SK-N-SH treated with all-trans-retinoic acid at 6 μM for 48 hours (cell line): ENCODE data around the gene LYRM7.

Experiments
- ATAC-seq: fragments of 200-7000 bp; cut with Tn5 transposase; 3 replicates; pipeline ENCODE4 v1.9.1; 2020; ENCODE audit warnings: mild to moderate bottlenecking, moderate library complexity
- ARNTL ChIP-seq: fragments of 450-650 bp; formaldehyde crosslinking; IDR thresholded peaks from 2 replicates; pipeline ENCODE4 v1.5.0; 2020; ENCODE audit warnings: low read depth, mild to moderate bottlenecking, moderate library complexity, borderline replicate concordance
- BACH2 ChIP-seq: fragments of 250-450 bp; sonication (Bioruptor Pico); IDR thresholded peaks from 2 replicates; pipeline ENCODE4 v1.9.0; 2021; ENCODE audit warnings: mild to moderate bottlenecking, borderline replicate concordance
- CSDC2 ChIP-seq: fragments of 250-450 bp; sonication (Bioruptor Pico); IDR thresholded peaks from 2 replicates; pipeline ENCODE4 v1.5.0; 2020; ENCODE audit warnings: mild to moderate bottlenecking, moderate library complexity
- CSRNP3 ChIP-seq: fragments of 250-450 bp; sonication (Bioruptor Pico); IDR thresholded peaks from 2 replicates; pipeline ENCODE4 v1.5.1; 2021; ENCODE audit warnings: mild to moderate bottlenecking, moderate library complexity
- ESRRG ChIP-seq: fragments of 250-450 bp; sonication (Bioruptor Pico); IDR thresholded peaks from 2 replicates; pipeline ENCODE4 v1.6.1; 2021; ENCODE audit warnings: mild to moderate bottlenecking
- ISL1 ChIP-seq: fragments of 250-450 bp; sonication (Bioruptor Pico); IDR thresholded peaks from 2 replicates; pipeline ENCODE4 v2.1.2; 2022; ENCODE audit warnings: mild to moderate bottlenecking, moderate library complexity
- OSR1 ChIP-seq: fragments of 250-450 bp; sonication (Bioruptor Pico); IDR thresholded peaks from 2 replicates; pipeline ENCODE4 v1.8.0; 2022; ENCODE audit warnings: moderate library complexity, mild to moderate bottlenecking, inconsistent platforms
- PATZ1 ChIP-seq: fragments of 250-450 bp; sonication (Bioruptor Pico); IDR thresholded peaks from 2 replicates; pipeline ENCODE4 v1.8.0; 2020; ENCODE audit warnings: mild to moderate bottlenecking, moderate library complexity, borderline replicate concordance
- POU6F1 ChIP-seq: fragments of 250-450 bp; sonication (Bioruptor Pico); IDR thresholded peaks from 2 replicates; pipeline ENCODE4 v1.8.0; 2021; ENCODE audit warnings: low read depth, mild to moderate bottlenecking, moderate library complexity, borderline replicate concordance
- PPARA ChIP-seq: fragments of 250-450 bp; sonication (Bioruptor Pico); IDR thresholded peaks from 2 replicates; pipeline ENCODE4 v1.5.0; 2020; ENCODE audit warnings: mild to moderate bottlenecking, borderline replicate concordance
- RARB ChIP-seq: fragments of 250-450 bp; sonication (Bioruptor Pico); IDR thresholded peaks from 2 replicates; pipeline ENCODE4 v1.8.0; 2021; ENCODE audit warnings: mild to moderate bottlenecking, moderate library complexity
- SNAI2 ChIP-seq: fragments of 250-450 bp; sonication (Bioruptor Pico); IDR thresholded peaks from 2 replicates; pipeline ENCODE4 v1.5.0; 2020; ENCODE audit warnings: mild to moderate bottlenecking, moderate library complexity
- TCF4 ChIP-seq: fragments of 250-450 bp; sonication (Bioruptor Pico); IDR thresholded peaks from 2 replicates; pipeline ENCODE4 v1.8.0; 2021; ENCODE audit warnings: mild to moderate bottlenecking, moderate library complexity, borderline replicate concordance
- TOX ChIP-seq: fragments of 250-450 bp; sonication (Bioruptor Pico); IDR thresholded peaks from 2 replicates; pipeline ENCODE4 v1.8.0; 2021; ENCODE audit warnings: mild to moderate bottlenecking, moderate library complexity, borderline replicate concordance
- ZC3H10 ChIP-seq: fragments of 250-450 bp; sonication (Bioruptor Pico); IDR thresholded peaks from 2 replicates; pipeline ENCODE4 v1.5.1; 2021; ENCODE audit warnings: mild to moderate bottlenecking, moderate library complexity
- ZFP3 ChIP-seq: fragments of 250-450 bp; sonication (Bioruptor Pico); IDR thresholded peaks from 2 replicates; pipeline ENCODE4 v1.5.0; 2020; ENCODE audit warnings: mild to moderate bottlenecking, moderate library complexity
- ZFP30 ChIP-seq: fragments of 450-650 bp; formaldehyde crosslinking; IDR thresholded peaks from 2 replicates; pipeline ENCODE4 v1.5.0; 2022; ENCODE audit warnings: mild to moderate bottlenecking, moderate library complexity
- ZNF565 ChIP-seq: fragments of 450-650 bp; formaldehyde crosslinking; conservative IDR thresholded peaks from 2 replicates; pipeline ENCODE4 v1.5.0; 2020; ENCODE audit warnings: low read depth, mild to moderate bottlenecking, moderate library complexity
- ZNF70 ChIP-seq: fragments of 450-650 bp; formaldehyde crosslinking; IDR thresholded peaks from 2 replicates; pipeline ENCODE4 v1.5.0; 2020; ENCODE audit warnings: mild to moderate bottlenecking, moderate library complexity
- ZNF8 ChIP-seq: fragments of 450-650 bp; formaldehyde crosslinking; IDR thresholded peaks from 2 replicates; pipeline ENCODE4 v1.5.0; 2020; ENCODE audit warnings: mild to moderate bottlenecking, moderate library complexity
- TF ChIP-seq, protein P1 (sequence below): fragments of 250-450 bp; sonication (Bioruptor Pico); IDR thresholded peaks from 2 replicates; pipeline ENCODE4 v1.5.0; 2020; ENCODE audit warnings: mild to moderate bottlenecking, moderate library complexity
- TF ChIP-seq, protein P2 (sequence below): fragments of 250-450 bp; sonication (Bioruptor Pico); IDR thresholded peaks from 2 replicates; pipeline ENCODE4 v1.5.1; 2020; ENCODE audit warnings: low read depth, mild to moderate bottlenecking, moderate library complexity

The LYRM7 gene

GRCh38 chr5:131242728-131243255 is 72.0 kb downstream of the LYRM7 start:
- TF ChIP-seq SNAI2 (CRISPR knock-in tag) (no peak), ZNF70 (CRISPR knock-in tag) (no peak), PATZ1 (no peak), ZFP3 (CRISPR knock-in tag) (no peak), OSR1 (CRISPR knock-in tag) (no peak), CSRNP3 (no peak), ZNF565 (CRISPR knock-in tag) (no peak), RARB (CRISPR knock-in tag) (no peak)
- peak; percentile 84 for ATAC-seq

DNA sequence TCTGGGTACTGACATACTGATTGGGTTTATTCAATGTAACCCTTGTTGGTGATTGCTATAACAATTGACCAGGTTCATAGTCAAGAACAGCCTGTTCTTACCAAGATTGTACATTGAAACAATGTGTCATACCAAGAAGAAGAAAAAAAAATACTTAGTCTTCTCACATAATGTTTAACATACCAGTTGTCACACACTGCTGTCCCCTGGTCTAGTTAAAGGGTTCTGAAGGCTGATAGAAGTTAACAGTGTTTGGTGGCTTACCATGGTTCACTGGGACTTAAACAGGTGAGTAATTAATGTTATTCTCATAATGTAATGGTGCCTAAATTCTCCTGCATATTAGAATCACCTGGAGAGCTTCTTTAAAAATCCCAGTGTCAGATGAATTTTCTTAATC is 74.6 kb downstream of the LYRM7 start:
- TF ChIP-seq TCF4 (CRISPR knock-in tag) (no peak), ARNTL (no peak), TOX (no peak), BACH2 (CRISPR knock-in tag) (no peak), POU6F1 (CRISPR knock-in tag) (no peak), ZFP3 (CRISPR knock-in tag) (no peak), PPARA (CRISPR knock-in tag) (no peak), ISL1 (CRISPR knock-in tag) (no peak), RARB (CRISPR knock-in tag) (no peak), CSDC2 (CRISPR knock-in tag) (no peak), ZNF8 (no peak)
- TF ChIP-seq, protein P1, sequence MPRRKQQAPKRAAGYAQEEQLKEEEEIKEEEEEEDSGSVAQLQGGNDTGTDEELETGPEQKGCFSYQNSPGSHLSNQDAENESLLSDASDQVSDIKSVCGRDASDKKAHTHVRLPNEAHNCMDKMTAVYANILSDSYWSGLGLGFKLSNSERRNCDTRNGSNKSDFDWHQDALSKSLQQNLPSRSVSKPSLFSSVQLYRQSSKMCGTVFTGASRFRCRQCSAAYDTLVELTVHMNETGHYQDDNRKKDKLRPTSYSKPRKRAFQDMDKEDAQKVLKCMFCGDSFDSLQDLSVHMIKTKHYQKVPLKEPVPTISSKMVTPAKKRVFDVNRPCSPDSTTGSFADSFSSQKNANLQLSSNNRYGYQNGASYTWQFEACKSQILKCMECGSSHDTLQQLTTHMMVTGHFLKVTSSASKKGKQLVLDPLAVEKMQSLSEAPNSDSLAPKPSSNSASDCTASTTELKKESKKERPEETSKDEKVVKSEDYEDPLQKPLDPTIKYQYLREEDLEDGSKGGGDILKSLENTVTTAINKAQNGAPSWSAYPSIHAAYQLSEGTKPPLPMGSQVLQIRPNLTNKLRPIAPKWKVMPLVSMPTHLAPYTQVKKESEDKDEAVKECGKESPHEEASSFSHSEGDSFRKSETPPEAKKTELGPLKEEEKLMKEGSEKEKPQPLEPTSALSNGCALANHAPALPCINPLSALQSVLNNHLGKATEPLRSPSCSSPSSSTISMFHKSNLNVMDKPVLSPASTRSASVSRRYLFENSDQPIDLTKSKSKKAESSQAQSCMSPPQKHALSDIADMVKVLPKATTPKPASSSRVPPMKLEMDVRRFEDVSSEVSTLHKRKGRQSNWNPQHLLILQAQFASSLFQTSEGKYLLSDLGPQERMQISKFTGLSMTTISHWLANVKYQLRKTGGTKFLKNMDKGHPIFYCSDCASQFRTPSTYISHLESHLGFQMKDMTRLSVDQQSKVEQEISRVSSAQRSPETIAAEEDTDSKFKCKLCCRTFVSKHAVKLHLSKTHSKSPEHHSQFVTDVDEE (CRISPR knock-in tag) = no peak
- no peak for ATAC-seq

DNA sequence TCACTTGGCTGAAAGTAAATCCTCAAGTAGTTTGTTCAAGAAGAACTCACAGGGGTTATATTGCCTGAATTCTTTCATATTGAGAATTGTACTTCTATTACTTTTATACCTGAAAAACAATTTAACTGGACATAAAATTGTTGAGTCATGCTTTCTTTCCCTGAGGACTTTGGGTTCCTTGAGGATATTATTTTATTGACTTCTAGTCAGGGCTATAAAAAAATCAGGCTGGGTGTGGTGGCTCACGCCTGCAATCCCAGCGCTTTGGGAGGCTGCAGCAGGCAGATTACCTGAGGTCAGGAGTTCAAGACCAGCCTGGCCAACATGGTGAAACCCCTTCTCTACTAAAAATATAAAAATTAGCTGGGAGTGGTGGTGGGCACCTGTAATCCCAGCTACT is 75.2 kb downstream of the LYRM7 start:
- ATAC-seq = no peak
- no peak for TF ChIP-seq POU6F1 (CRISPR knock-in tag)
- TF ChIP-seq TCF4 (CRISPR knock-in tag) = no peak
- TF ChIP-seq ZFP3 (CRISPR knock-in tag) = no peak
- TF ChIP-seq, protein P2, sequence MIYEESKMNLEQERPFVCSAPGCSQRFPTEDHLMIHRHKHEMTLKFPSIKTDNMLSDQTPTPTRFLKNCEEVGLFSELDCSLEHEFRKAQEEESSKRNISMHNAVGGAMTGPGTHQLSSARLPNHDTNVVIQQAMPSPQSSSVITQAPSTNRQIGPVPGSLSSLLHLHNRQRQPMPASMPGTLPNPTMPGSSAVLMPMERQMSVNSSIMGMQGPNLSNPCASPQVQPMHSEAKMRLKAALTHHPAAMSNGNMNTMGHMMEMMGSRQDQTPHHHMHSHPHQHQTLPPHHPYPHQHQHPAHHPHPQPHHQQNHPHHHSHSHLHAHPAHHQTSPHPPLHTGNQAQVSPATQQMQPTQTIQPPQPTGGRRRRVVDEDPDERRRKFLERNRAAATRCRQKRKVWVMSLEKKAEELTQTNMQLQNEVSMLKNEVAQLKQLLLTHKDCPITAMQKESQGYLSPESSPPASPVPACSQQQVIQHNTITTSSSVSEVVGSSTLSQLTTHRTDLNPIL (CRISPR knock-in tag) = no peak
- TF ChIP-seq ESRRG = no peak
- TF ChIP-seq ZNF565 (CRISPR knock-in tag) = no peak
- TF ChIP-seq PPARA (CRISPR knock-in tag) = no peak
- TF ChIP-seq ZFP30 (CRISPR knock-in tag) = no peak
- TF ChIP-seq TOX = no peak
- TF ChIP-seq SNAI2 (CRISPR knock-in tag) = no peak
- TF ChIP-seq CSRNP3 = no peak
- no peak for TF ChIP-seq BACH2 (CRISPR knock-in tag)
- TF ChIP-seq ZNF70 (CRISPR knock-in tag) = no peak
- no peak for TF ChIP-seq ZC3H10
